WTC11 (cell line): Measurements from ENCODE around the gene PITHD1. TPM values are rescaled to one million over a fixed set of nuclear protein-coding genes. Genes with fewer than 3 reads are reported as not detected.

ENCODE experiments used
- ATF1 ChIP-seq: sonication (generic); formaldehyde crosslinking; IDR thresholded peaks from 2 replicates; pipeline ENCODE4 v1.8.1; 2023; ENCODE audit warnings: mild to moderate bottlenecking, moderate library complexity, missing genetic modification reagents
- ATF3 ChIP-seq: sonication (generic); formaldehyde crosslinking; conservative IDR thresholded peaks from 2 replicates; pipeline ENCODE4 v1.8.1; 2022; ENCODE audit warnings: mild to moderate bottlenecking, missing genetic modification reagents
- CREM ChIP-seq: sonication (generic); formaldehyde crosslinking; IDR thresholded peaks from 2 replicates; pipeline ENCODE4 v1.8.1; 2022; ENCODE audit warnings: mild to moderate bottlenecking, missing genetic modification reagents, moderate library complexity
- CTCF ChIP-seq: fragments of 200-600 bp; IDR thresholded peaks from 2 replicates; pipeline ENCODE4 v1.8.0; 2022; ENCODE audit warnings: antibody characterized with exemption
- E2F1 ChIP-seq: sonication (generic); formaldehyde crosslinking; IDR thresholded peaks from 2 replicates; pipeline ENCODE4 v1.8.0; 2022; ENCODE audit warnings: mild to moderate bottlenecking, missing genetic modification reagents
- ETV6 ChIP-seq: sonication (generic); formaldehyde crosslinking; IDR thresholded peaks from 2 replicates; pipeline ENCODE4 v1.8.1; 2022; ENCODE audit warnings: mild to moderate bottlenecking, missing genetic modification reagents
- FOXK1 ChIP-seq: sonication (generic); formaldehyde crosslinking; IDR thresholded peaks from 2 replicates; pipeline ENCODE4 v1.8.0; 2022; ENCODE audit warnings: mild to moderate bottlenecking, moderate library complexity, missing genetic modification reagents
- HMGXB4 ChIP-seq: sonication (generic); formaldehyde crosslinking; IDR thresholded peaks from 2 replicates; pipeline ENCODE4 v1.8.1; 2023; ENCODE audit warnings: mild to moderate bottlenecking, moderate library complexity, missing genetic modification reagents
- IRF1 ChIP-seq: sonication (generic); formaldehyde crosslinking; IDR thresholded peaks from 2 replicates; pipeline ENCODE4 v1.8.0; 2023; ENCODE audit warnings: missing genetic modification reagents
- MLX ChIP-seq: sonication (generic); formaldehyde crosslinking; IDR thresholded peaks from 2 replicates; pipeline ENCODE4 v1.8.1; 2023; ENCODE audit warnings: mild to moderate bottlenecking, missing genetic modification reagents, moderate library complexity
- MXD4 ChIP-seq: fragments of 250-450 bp; sonication (Bioruptor Pico); IDR thresholded peaks from 2 replicates; pipeline ENCODE4 v1.8.0; 2021; ENCODE audit warnings: mild to moderate bottlenecking, moderate library complexity, borderline replicate concordance
- MYBL2 ChIP-seq: sonication (generic); formaldehyde crosslinking; IDR thresholded peaks from 2 replicates; pipeline ENCODE4 v1.8.1; 2023; ENCODE audit warnings: mild to moderate bottlenecking, moderate library complexity, missing genetic modification reagents
- NFATC4 ChIP-seq: fragments of 250-450 bp; sonication (Bioruptor Pico); IDR thresholded peaks from 2 replicates; pipeline ENCODE4 v1.9.0; 2021; ENCODE audit warnings: mild to moderate bottlenecking
- NFE2L1 ChIP-seq: sonication (generic); formaldehyde crosslinking; IDR thresholded peaks from 2 replicates; pipeline ENCODE4 v1.8.1; 2023; ENCODE audit warnings: missing genetic modification reagents
- NFYB ChIP-seq: sonication (generic); formaldehyde crosslinking; conservative IDR thresholded peaks from 2 replicates; pipeline ENCODE4 v1.8.0; 2022; ENCODE audit warnings: low read depth, missing genetic modification reagents
- NR1H2 ChIP-seq: sonication (generic); formaldehyde crosslinking; IDR thresholded peaks from 2 replicates; pipeline ENCODE4 v1.9.0; 2021; ENCODE audit warnings: mild to moderate bottlenecking, moderate library complexity, missing genetic modification reagents
- NR2C2 ChIP-seq: sonication (generic); formaldehyde crosslinking; IDR thresholded peaks from 2 replicates; pipeline ENCODE4 v1.8.0; 2022; ENCODE audit warnings: mild to moderate bottlenecking, missing genetic modification reagents
- RELA ChIP-seq: sonication (generic); formaldehyde crosslinking; IDR thresholded peaks from 2 replicates; pipeline ENCODE4 v1.8.1; 2022; ENCODE audit warnings: missing genetic modification reagents, mild to moderate bottlenecking, borderline replicate concordance
- SP1 ChIP-seq: sonication (generic); formaldehyde crosslinking; conservative IDR thresholded peaks from 2 replicates; pipeline ENCODE4 v1.8.1; 2022; ENCODE audit warnings: missing genetic modification reagents
- TCF7 ChIP-seq: sonication (generic); formaldehyde crosslinking; IDR thresholded peaks from 2 replicates; pipeline ENCODE4 v1.8.0; 2022; ENCODE audit warnings: mild to moderate bottlenecking, low read depth, missing genetic modification reagents, moderate library complexity
- TEAD4 ChIP-seq: sonication (generic); formaldehyde crosslinking; IDR thresholded peaks from 2 replicates; pipeline ENCODE4 v1.8.0; 2022; ENCODE audit warnings: mild to moderate bottlenecking, missing genetic modification reagents
- TP53 ChIP-seq: sonication (generic); formaldehyde crosslinking; IDR thresholded peaks from 2 replicates; pipeline ENCODE4 v1.8.1; 2023; ENCODE audit warnings: mild to moderate bottlenecking, missing genetic modification reagents
- USF1 ChIP-seq: sonication (generic); formaldehyde crosslinking; IDR thresholded peaks from 2 replicates; pipeline ENCODE4 v1.8.0; 2022; ENCODE audit warnings: mild to moderate bottlenecking, missing genetic modification reagents
- USF2 ChIP-seq: sonication (generic); formaldehyde crosslinking; IDR thresholded peaks from 2 replicates; pipeline ENCODE4 v1.8.1; 2023; ENCODE audit warnings: mild to moderate bottlenecking, missing genetic modification reagents, moderate library complexity
- ZBTB43 ChIP-seq: sonication (generic); formaldehyde crosslinking; IDR thresholded peaks from 2 replicates; pipeline ENCODE4 v1.8.1; 2023; ENCODE audit warnings: mild to moderate bottlenecking, missing genetic modification reagents
- ZNF138 ChIP-seq: sonication (generic); formaldehyde crosslinking; conservative IDR thresholded peaks from 2 replicates; pipeline ENCODE4 v1.8.1; 2022; ENCODE audit warnings: mild to moderate bottlenecking, moderate library complexity, missing genetic modification reagents
- ZNF232 ChIP-seq: sonication (generic); formaldehyde crosslinking; IDR thresholded peaks from 2 replicates; pipeline ENCODE4 v1.8.0; 2022; ENCODE audit warnings: mild to moderate bottlenecking, missing genetic modification reagents
- ZNF317 ChIP-seq: sonication (generic); formaldehyde crosslinking; IDR thresholded peaks from 2 replicates; pipeline ENCODE4 v1.8.1; 2023; ENCODE audit warnings: low read depth, mild to moderate bottlenecking, moderate library complexity, missing genetic modification reagents, borderline replicate concordance
- ZNF396 ChIP-seq: fragments of 250-450 bp; sonication (Bioruptor Pico); IDR thresholded peaks from 2 replicates; pipeline ENCODE4 v1.8.0; 2021; ENCODE audit warnings: mild to moderate bottlenecking, moderate library complexity, borderline replicate concordance
- ZNF671 ChIP-seq: fragments of 250-450 bp; sonication (Bioruptor Pico); IDR thresholded peaks from 2 replicates; pipeline ENCODE4 v1.8.0; 2021; ENCODE audit warnings: mild to moderate bottlenecking
- total RNA-seq: library from RNA; stranded (reverse); gene quantifications from 3 replicates; pipeline ENCODE4 v1.2.3, GENCODE V29; 2021

The PITHD1 gene
- total RNA-seq, 1 experiment from 2014 or later, result 66.2 TPM

- TF ChIP-seq HMGXB4, result peak; percentile 90
- TF ChIP-seq USF1 (CRISPR knock-in tag), result no peak
- peak; percentile 68 for TF ChIP-seq CREM
- TF ChIP-seq ATF3 (CRISPR knock-in tag), result no peak
- TF ChIP-seq ZNF232 (CRISPR knock-in tag), result no peak; the same call in 1 of the 2 replicates
- 0 out of 2 replicates have a peak, but pooled peaks have one; percentile 89 for TF ChIP-seq ZBTB43 (CRISPR knock-in tag)
- no peak for TF ChIP-seq MXD4 (CRISPR knock-in tag)
- TF ChIP-seq MYBL2 (CRISPR knock-in tag), result peak; percentile 62; the same call in 1 of the 2 replicates
- TF ChIP-seq FOXK1, result peak; percentile 88
- TF ChIP-seq ZNF671, result no peak
- no peak for TF ChIP-seq E2F1
- no peak for TF ChIP-seq IRF1
- no peak for TF ChIP-seq NFATC4 (CRISPR knock-in tag)
- peak; percentile 34; the same call in 1 of the 2 replicates for TF ChIP-seq TCF7 (CRISPR knock-in tag)
- no peak for TF ChIP-seq NR1H2 (CRISPR knock-in tag)
- TF ChIP-seq USF2, result no peak; the same call in none of the 2 replicates
- TF ChIP-seq ZNF396, result no peak
- TF ChIP-seq CTCF, result no peak
- no peak for TF ChIP-seq TEAD4 (CRISPR knock-in tag)
- TF ChIP-seq ZNF138 (CRISPR knock-in tag), result no peak; the same call in 1 of the 2 replicates
- peak; percentile 95 for TF ChIP-seq SP1
- TF ChIP-seq NFE2L1 (CRISPR knock-in tag), result peak; percentile 61; the same call in 1 of the 2 replicates
- TF ChIP-seq ETV6 (CRISPR knock-in tag), result peak; percentile 51; the same call in 1 of the 2 replicates
- 0 out of 2 replicates have a peak, but pooled peaks have one; percentile 66 for TF ChIP-seq MLX (CRISPR knock-in tag)
- peak; percentile 16; the same call in 1 of the 2 replicates for TF ChIP-seq NFYB (CRISPR knock-in tag)
- no peak for TF ChIP-seq NR2C2 (CRISPR knock-in tag)
- TF ChIP-seq ATF1, result no peak; the same call in 1 of the 2 replicates
- TF ChIP-seq TP53 (CRISPR knock-in tag), result no peak
- TF ChIP-seq RELA (CRISPR knock-in tag), result no peak
- peak; percentile 7; the same call in 1 of the 2 replicates for TF ChIP-seq ZNF317 (CRISPR knock-in tag)
Observed at GRCh38 chr1:23743287-23744152, 34.7 kb upstream of the PITHD1 start, which contains the start of gene ELOA (continued).
